NCI-H2196 (cell line): ENCODE data around the gene CX3CL1.
"Not testable (repeated sequence)": the region's sequence is repeated elsewhere in the genome, so short reads cannot be mapped to it uniquely, and the experiment has no call there.

Experiments
- DNase-seq: peaks from one replicate; lab custom pipeline; 2025; ENCODE audit not compliant: unreplicated experiment; lab: John Stamatoyannopoulos, UW

Gene CX3CL1

DNA sequence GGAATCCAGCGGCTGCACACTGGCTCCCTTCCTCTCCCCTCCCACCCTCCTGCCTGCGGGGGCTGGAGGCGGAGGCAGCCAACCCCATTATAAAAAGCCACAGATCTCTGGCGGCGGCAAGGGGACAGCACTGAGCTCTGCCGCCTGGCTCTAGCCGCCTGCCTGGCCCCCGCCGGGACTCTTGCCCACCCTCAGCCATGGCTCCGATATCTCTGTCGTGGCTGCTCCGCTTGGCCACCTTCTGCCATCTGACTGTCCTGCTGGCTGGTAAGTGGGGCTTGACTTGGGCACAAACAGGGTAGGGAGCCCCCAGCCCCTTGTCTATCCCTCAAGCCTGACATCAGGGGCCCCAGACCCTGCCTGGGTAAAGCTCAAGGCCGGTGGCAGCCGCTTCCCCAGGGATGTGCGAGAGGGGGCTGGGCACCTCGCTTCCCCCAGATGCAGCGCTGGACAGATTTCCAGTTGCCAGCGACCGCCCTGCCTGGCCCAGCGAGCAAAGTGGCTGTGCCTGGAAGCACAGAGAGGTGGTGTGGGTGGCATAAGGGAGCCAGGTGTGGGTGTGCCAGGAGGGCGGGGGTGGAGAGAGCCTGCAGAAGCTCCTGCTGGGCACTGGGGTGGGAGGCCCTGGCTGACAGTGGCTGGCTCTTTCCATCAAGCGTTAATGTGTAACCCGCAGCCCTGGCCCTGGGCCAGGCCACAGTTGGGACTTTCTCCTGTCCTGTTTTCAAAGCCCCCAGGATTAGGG, at the start of gene CX3CL1:
TSS of gene CX3CL1 (plus strand) at position 119 of the 745 bp plus-strand sequence. CDS start at position 198, 79 bp downstream.
- DNase-seq: no peak

DNA sequence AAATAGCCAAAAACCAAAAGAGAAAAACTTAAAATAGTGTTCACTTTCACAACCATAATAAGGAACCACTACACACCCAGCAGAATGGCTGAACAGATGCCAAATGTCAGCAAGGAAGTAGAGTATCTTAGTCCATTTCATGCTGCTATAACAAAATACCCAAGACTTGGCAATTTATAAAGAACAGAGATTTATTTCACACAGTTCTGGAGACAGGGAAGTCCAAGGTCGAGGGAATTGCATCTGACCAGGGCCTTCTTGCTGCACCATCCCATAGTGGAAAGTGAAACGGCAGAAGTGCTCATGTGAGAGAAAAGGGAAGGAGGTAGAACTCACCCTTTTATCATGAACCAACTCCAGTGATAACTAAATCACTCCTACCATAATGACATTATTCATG, 47.5 kb upstream of the CX3CL1 start:
- no peak for DNase-seq

DNA sequence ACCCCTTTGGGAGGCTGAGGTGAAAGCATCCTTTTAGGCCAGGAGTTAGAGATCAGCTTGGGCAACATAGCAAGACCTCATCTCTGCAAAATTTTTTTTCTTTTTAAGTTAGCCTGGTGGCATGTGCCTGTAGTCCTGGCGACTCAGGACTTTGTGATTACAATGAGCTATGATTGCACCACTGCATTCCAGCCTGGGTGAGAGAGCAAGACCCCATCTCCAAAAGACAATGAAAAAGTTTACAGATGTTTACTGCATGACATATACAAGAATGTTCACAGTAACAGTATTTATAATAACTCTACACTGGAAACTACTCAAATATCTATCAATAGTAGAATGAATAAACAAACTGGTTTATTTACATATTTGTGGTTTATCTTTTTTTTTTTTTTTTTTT, 46.8 kb upstream of the CX3CL1 start:
- DNase-seq: no peak

DNA sequence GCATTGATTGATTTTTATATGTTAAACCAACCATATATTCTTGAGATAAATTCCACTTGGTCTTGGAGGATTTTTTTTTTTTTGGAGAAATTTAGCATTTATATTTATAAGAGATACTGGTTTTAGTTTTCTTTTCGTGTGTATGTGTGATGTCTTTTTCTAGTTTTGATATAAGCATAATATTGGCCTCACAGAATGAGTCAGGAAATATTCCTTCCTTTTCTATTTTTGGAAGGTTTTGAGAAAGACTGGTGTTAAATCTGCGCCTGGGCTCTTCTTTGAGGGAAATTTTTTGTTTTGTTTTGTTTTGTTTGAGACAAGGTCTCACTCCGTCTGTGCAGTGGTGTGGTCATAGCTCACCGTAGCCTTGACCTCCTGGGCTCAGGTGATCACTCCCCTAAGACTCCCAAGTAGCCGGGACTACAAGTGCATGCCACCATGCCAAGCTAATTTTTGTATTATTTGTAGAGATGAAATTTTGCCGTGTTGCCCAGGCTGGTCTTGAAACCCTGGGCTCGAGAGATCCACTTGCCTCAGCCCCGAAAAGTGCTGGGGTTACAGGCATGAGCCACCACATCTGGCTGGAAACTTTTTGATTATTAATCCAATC, 42.5 kb upstream of the CX3CL1 start:
- DNase-seq: no peak

DNA sequence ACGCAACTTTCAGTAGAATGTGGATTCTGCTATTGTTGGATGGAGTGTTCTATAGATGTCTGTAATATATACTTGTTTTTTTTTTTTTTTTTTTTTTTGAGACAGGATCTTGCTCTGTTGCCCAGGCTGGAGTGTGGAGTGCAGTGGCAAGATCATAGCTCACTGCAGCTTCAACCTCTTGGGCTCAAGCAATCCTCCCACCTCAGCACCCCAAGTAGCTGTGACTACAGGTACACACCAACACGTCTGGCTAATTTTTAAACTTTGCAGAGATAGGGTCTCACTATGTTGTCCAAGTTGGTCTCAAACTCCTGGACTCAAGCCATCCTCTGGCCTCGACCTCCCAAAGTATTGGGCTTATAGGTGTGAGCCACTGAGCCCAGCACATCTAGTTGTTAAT, 40.9 kb upstream of the CX3CL1 start:
- DNase-seq: no peak

DNA sequence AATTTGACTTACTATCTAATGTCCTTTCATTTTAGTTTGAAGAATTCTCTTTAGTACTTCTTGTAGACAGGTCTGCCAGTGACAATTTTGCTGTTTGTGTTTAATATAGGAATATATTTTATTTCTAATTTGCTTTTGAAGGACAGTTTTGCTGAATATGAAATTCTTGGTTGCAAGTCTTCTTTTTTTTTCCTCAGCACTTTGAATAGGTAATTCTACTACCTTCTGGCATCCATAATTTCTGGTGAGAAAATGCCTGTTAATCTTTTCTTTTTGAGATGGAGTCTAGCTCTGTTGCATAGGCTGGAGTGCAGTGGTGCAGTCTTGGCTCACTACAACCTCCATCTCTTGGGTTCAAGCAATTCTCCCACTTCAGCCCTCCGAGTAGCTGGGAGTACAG, 38.9 kb upstream of the CX3CL1 start:
- no peak for DNase-seq

DNA sequence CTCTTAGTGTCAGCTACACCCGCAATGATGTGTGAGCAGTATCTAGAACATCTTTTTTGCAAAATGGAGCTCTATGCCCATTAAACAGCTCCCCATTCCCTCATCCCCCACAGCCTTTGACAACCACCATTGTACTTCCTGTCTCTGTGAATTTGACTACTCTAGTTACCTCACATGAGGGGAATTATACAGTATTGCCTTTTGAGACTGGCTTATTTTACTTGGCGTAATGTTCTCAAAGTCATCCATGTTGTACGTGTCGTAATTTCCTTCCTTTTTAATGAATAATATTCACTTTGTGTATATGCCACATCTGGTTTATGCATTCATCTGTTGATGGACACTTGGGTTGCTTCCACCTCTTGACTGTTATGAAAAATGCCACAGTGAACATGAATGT, 36.9 kb upstream of the CX3CL1 start:
- no peak for DNase-seq

DNA sequence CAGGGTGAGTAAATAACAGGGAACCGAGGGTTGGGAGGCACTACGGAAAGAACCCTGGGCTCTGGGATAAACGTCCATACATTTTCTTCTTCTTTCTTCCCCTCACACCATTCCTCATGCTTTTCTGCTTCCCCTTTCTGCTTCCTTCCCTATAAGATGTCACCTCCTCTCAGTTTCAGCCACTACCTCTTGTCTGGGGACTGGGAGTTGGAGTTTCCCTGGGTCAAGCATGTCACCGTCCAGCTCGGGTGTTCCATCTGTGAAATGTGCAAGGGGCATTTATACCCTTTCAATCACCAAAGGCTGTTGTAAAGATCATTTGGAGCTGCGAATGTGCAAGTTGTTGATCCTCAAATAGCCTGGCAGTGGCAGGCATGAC, 31.2 kb upstream of the CX3CL1 start:
- no peak for DNase-seq

DNA sequence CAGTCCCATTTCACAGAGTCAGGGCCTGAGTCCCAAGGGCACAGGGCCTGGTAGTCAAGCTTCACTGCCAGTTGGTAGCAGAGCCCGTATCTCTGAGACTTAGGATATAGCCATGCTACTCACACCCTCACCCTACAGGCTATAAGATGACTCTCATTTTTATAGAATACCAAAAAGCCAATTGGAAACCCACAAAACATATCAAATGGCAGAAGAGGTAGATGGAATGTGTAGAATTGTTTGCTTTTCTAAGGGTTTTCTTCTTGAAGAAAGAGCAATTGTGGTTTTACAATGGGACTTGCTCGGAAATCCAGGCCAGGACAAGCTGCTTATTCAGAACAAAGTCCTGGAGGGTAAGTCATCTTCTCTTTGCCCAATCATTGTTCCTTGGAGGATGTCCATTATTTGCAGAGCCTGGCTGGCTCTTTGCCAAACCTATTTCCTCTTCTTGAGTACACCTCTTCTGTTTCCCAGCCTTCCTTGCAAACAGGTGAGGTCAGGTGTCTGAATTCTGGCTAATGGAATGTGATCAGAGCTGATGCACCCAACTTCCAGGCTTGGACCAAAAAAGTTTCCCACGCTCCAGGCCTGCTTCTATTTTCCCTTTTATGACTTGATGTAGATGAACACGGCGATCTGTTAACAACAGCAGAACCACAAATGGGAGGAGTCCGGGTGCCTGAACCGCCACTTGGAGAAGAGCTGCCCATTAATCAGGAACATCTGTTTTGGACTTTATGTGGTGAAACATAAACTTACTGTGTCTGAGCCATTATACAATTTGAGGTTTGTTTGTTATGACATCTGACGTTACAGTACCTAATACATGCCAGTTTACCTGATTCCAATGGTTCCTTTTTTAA, 30.6 kb upstream of the CX3CL1 start:
- peak; percentile 30 for DNase-seq

DNA sequence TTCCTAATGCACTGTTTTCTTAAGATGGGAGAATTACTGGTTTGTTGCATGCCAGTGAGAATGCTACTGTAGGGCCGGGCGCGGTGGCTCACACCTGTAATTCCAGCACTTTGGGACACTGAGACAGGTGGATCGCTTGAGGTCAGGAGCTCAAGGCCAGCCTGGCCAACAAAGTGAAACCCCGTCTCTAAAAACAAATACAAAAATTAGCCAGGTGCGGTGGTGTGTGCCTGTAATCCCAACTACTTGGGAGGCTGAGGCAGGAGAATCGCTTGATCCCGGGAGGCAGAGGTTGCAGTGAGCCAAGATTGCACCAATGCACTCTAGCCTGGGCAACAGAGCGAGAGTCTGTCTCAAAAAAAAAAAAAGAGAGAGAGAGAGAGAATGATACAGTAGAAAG, 29.7 kb upstream of the CX3CL1 start:
- DNase-seq: not testable (repeated sequence)

DNA sequence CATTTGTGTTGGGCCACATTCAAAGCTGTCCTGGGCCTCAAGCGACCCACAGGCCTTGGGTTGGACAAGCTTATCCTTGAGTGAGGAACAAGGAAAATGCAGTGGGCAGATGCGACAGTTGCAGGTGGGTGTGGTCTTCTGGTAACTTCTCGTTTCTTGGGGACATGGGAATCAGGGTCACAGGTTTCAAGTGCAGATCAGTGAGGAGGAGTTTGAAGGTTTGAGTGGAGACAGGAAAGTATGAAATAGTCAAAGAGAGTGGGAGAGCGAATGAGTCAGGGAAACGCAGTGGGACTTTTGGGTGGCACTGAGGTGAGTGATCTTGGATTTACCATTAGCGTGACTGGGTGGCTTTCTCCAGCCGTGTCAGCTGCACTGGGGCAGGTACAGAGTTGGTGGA, 29.1 kb upstream of the CX3CL1 start:
- DNase-seq: no peak

DNA sequence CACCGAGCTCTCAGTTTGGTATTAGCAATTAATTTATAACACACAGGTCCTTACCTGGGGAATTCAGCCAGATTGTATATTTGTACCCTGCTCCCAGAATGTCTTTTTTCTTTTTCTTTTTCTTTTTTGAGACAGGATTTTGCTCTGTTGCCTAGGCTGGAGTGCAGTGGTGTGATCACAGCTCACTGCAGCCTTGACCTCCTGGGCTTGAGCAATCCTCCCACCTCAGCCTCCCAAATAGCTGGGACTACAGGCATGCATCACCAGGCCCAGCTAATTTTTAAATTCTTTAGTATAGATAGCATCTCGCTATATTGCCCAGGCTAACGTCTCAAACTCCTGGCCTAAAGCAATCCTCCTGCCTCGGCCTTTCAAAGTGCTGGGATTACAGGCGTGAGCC, 28.2 kb upstream of the CX3CL1 start:
- not testable (repeated sequence) for DNase-seq

DNA sequence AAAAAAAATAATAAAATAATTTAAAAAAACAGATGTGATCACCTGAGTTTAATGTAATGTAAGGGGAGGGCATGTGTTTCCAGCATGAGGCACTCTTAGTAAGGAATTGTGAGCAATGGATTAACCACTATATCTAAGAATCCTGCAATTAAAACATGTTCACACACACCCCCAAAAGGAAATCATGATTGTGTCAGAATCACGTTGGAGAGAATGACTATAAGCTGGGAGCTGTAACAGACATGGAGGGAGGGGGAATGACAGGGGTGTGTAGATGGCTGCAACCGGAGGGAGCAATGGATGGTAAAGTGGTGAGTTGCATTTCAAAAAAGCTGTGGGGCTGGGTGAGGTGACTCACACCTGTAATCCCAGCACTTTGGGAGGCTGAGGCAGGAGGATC, 27.3 kb upstream of the CX3CL1 start:
- DNase-seq: no peak

DNA sequence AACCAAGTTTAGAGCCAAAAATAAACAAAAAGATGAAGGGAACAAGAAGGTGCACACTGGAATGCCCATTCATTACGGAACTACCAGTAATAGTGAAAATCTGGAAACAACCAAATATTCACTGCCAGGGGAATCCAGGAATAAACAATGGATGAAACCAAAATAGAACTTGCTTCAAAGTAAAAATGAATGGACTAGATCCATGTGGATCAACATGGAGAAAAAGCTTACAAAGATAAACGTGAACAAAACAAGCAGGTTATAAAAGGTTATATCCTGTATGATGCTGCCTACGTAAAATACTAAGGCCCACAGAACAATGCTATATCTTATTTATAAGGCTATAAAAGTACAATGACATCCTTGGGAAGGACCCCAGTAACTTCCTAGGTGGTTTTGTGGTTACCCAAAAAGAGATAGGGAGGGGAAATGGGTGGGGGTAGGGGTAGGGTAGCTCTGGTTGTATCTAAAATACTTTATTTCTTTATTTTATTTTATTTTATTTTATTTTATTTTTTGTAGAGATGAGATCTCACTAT, 26.6 kb upstream of the CX3CL1 start:
- no peak for DNase-seq

DNA sequence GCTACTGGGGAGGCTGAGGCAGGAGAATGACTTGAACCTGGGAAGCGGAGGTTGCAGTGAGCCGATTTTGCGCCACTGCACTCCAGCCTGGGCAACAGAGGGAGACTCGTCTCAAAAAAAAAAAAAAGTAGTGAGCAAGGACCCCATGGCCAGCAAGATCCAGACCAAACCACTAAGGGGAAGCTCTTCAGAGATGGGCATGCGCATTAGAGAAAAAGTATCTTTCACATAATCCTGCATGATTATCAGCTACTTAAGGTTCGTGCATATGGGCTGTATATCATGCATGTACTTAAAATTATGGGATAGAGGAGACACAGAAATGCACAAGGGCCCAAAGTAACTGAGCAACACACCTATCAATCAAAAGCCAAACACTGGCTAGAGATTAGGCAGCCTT, 24.4 kb upstream of the CX3CL1 start:
- no peak for DNase-seq

DNA sequence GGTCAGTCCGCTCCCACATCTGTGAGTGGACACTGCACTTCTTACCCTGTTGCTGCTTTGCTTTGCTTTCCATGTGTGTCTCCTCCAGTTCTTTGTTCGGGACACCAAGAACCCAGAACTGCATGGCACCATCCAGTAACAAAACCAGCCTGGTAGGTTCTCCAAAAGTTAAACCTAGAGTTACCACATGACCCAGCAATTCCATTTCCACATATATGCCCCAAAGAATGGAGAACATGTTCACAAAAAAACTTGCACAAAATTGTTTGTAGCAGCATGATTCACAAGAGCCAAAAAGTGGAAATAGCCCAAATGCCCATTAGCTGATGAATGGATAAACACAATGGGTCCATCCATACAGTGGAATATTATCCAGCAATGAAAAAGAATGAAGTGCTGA, 24.0 kb upstream of the CX3CL1 start:
- DNase-seq: no peak

DNA sequence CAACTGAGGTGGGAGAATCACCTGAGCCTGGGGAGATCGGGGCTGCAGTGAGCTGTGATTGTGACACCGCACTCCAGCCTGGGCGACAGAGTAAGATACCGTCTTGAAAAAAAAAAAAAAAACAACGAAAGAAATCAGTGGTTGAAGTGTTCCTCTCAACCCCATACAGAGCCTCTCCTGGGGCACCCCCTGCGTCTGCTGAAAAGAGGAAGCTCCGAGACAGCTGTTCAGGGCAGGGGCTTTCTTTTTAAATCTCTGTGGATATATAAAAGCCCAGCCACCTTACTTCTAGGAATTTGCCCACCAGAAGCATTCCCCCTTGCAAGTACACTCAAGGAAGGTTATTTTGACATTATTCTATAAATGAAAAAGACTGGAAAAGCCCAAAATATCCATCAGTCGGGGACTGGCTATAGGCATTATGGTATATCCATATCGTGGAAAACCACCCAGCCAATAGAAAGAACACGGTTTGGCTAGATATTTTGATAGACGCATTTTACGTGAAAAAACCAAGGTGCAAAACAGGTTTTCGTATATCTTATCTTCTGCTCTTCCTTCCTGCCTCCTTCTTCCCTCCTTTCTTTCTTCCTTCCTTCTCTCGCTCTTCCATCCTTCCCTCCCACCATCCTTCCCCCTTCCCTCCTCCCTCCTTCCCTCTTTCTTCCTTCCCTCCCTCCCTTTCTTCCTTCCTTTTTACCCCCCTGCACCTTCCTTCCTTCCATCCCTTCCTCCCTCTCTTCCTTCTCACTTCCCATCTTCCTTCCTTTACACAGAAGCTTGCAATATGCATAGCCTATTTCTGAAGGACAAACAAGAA, 22.9 kb upstream of the CX3CL1 start:
- no peak for DNase-seq

DNA sequence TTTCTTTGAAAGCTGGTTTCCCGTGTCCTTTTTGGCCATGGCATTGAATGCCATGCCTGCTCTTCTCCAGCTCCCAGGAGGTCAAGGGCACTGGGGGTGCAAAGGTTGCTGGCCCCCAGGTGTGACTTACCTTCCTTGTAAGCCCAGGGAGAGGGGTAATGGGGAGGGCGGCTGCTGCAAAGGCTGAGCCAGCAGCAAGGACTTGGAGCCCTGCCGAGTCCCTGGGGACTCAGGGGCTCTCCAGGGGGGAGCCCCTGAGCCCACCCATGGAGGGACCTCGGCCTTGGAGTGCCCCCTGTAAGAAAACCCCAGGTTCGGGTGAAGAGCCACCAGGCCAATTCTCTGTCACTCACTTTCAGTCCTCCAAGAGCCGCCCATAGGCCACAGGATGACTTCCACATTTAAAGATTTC, 19.6 kb upstream of the CX3CL1 start:
- DNase-seq: no peak

DNA sequence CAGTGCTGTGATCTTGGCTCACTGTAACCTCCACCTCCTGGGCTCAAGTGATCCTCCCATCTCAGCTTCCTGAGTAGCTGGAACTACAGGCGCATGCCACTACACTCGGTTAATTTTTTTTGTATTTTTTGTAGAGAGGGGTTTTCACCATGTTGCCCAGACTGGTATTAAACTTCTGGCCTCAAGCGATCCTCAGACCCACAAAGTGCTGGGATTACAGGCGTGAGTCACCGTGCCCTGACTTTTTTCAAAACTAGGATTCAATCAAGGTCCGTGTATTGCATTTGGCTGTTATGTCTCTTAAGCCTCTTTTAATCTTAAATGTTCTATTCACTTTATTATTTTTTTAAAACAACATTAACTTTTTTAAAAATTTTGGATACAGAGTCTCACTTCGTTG, 18.0 kb upstream of the CX3CL1 start:
- DNase-seq: no peak

DNA sequence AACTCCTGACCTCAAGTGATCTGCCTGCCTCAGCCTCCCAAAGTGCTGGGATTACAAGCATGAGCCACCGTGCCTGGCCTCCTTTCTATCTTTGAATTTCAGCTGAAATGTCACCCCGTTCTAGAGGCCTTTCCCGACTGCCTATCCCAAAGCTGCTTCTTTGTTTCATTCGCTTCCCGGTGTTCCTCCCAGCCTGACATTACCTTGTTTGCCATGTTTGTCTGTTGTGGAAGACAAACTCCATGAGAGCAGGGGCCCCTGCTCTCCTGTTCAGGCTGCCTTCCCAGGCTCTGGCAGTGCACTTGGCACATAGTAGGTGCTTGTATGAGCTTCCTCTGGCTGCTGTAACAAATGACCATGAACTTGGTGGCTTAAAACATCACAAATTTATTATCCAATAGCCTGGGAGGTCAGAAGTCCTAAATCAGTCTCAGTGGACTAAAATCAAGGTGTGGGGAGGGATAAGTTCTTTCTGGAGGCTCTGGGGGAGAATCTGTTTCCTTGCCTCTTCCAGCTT, 16.3 kb upstream of the CX3CL1 start:
- no peak for DNase-seq

DNA sequence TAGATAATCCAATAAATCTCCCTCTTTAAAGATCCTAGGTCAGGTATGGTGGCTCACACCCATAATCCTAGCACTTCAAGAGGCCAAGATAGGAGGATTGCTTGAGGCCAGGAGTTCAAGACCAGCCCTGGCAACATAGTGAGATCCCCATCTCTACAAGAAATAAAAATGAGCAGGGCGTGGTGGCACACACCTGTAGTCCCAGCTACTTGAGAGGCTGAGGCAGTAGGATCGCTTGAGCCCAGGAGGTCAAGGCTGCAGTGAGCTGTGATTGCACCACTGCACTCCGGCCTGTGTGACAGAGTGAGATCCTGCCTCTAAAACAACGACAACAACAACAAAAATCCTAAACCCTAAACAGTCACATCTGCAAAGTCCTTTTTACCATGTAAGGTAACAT, 15.7 kb upstream of the CX3CL1 start:
- no peak for DNase-seq
